ENCODE measurements around the gene TNNI2. TPM values are rescaled to one million over a fixed set of nuclear protein-coding genes. Genes with fewer than 3 reads are reported as not detected.

Gene TNNI2
- total RNA-seq, 1 experiment from 2014 or later, result 0.55 TPM

DNA sequence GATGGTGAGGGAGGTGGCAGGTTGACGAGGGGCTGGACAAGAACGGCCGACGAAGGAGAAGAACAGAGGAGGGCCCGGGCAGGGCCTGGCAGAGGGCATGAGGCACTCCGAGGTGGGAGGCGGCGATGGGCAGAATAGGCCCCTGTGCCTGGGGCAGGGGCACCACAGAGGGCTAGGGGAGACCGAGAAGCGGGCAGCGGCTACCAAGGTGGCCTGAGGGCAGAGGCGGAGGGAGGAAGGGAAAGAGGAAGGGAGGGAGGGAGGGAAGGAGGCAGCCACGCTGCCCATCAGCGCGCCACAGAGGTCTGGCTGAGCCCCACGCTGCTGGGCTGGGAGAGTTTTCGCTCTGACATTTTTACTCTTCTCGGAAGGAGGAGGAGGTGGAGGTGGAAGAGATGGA lies 25.4 kb downstream of the TNNI2 start:
- Histone ChIP-seq H3K27ac (ENCODE audit: low read length) (no peak overlapping the region), H3K79me2 (ENCODE audit: low read length) (no peaks in the 10 kb centered on the region), H3K36me3 (ENCODE audit: low read depth, low read length) (no peaks in the 10 kb centered on the region), H4K20me1 (ENCODE audit: low read length) (no peaks in the 10 kb centered on the region), H3K4me1 (ENCODE audit: insufficient read depth, low read length) (peaks cover 7% of the 10 kb centered on the region), H2AFZ (ENCODE audit: low read length) (no peak overlapping the region), H3K9me3 (ENCODE audit: low read length) (no peaks in the 10 kb centered on the region), H3K9ac (ENCODE audit: low read length) (no peak overlapping the region), H3K27me3 (ENCODE audit: low read length) (peaks cover 14% of the 10 kb centered on the region), H3K9me2 (replicated peaks; ENCODE audit: low read length) (no peaks in the 10 kb centered on the region), H3F3A (ENCODE audit: low read length, unreplicated experiment) (no peaks in the 10 kb centered on the region), H3K4me2 (ENCODE audit: low read length) (no peak overlapping the region), H3K4me3 (ENCODE audit: low read length) (no peak overlapping the region)
- TF ChIP-seq, protein P1, sequence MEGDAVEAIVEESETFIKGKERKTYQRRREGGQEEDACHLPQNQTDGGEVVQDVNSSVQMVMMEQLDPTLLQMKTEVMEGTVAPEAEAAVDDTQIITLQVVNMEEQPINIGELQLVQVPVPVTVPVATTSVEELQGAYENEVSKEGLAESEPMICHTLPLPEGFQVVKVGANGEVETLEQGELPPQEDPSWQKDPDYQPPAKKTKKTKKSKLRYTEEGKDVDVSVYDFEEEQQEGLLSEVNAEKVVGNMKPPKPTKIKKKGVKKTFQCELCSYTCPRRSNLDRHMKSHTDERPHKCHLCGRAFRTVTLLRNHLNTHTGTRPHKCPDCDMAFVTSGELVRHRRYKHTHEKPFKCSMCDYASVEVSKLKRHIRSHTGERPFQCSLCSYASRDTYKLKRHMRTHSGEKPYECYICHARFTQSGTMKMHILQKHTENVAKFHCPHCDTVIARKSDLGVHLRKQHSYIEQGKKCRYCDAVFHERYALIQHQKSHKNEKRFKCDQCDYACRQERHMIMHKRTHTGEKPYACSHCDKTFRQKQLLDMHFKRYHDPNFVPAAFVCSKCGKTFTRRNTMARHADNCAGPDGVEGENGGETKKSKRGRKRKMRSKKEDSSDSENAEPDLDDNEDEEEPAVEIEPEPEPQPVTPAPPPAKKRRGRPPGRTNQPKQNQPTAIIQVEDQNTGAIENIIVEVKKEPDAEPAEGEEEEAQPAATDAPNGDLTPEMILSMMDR (conservative IDR thresholded peaks at IDR 0.05; ENCODE audit: low read depth, low read length), result no peak
- no peak for TF ChIP-seq EZH2phosphoT487 (IDR thresholded peaks at IDR 0.05; ENCODE audit: borderline replicate concordance, low read length)
- TF ChIP-seq EZH2 (IDR thresholded peaks at IDR 0.05; ENCODE audit: low read length, unreplicated experiment), result no peak
- ATAC-seq (no peak), DNase-seq (no peak)
- ChIA-PET POLR2A (ENCODE audit: unreplicated experiment) (no interaction called here), CTCF (no interaction called here)
- no TSS peak for BruUV-seq (replicated peaks)
- intact Hi-C loops (cut with micrococcal nuclease), result no loop called here

DNA sequence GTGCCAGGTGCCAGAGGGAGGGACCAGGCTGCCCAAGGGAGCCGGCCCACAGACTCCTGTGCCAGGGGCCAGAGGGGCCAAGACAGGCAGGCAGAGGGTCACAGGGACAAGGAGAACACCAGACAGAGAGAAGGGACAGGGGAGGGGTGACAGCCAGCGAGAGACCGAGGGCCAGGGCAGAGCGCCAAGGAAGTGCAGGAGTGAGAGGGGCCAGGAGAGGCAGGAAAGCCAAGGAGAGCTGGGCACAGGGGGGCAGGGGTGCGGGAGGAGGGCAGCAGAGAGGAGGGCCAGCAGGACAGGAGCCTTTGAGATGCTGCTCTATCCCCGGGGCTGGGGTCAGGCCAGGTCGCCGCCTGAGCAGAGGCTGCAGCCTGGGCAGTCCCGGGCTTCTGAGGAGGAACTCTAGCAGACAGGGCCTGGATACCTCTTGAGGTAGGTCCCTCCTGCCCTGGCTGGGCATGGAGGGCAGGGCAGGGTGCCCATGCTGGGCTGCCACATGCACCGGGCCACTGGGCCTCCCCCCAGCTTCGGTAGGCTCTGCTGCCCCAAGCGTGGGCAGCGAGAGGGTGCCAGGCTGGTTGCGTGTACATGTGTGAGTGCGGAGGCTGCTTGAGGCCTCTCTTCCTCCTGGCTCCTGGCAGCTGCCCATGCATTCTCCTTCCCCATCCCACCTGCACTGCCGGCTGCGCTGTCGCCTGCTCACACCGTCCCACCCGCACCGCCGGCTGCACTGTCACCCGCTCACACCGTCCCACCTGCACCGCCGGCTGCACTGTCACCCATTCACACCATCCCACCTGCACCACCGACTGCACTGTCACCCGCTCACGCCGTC lies 26.3 kb downstream of the TNNI2 start:
- no peak for ATAC-seq
- Histone ChIP-seq H3K27me3 (ENCODE audit: low read length) (peaks cover 22% of the 10 kb centered on the region), H3K4me3 (ENCODE audit: low read length) (no peak overlapping the region), H3K9ac (ENCODE audit: low read length) (no peak overlapping the region), H2AFZ (ENCODE audit: low read length) (no peak overlapping the region), H3F3A (ENCODE audit: low read length, unreplicated experiment) (no peaks in the 10 kb centered on the region), H3K27ac (ENCODE audit: low read length) (no peak overlapping the region), H3K9me2 (replicated peaks; ENCODE audit: low read length) (no peaks in the 10 kb centered on the region), H4K20me1 (ENCODE audit: low read length) (no peaks in the 10 kb centered on the region), H3K36me3 (ENCODE audit: low read depth, low read length) (no peaks in the 10 kb centered on the region), H3K4me1 (ENCODE audit: insufficient read depth, low read length) (peaks cover 7% of the 10 kb centered on the region), H3K4me2 (ENCODE audit: low read length) (no peak overlapping the region), H3K79me2 (ENCODE audit: low read length) (no peaks in the 10 kb centered on the region), H3K9me3 (ENCODE audit: low read length) (no peaks in the 10 kb centered on the region)
- ChIA-PET POLR2A (ENCODE audit: unreplicated experiment) (no interaction called here), CTCF (no interaction called here)
- DNase-seq, result no peak
- intact Hi-C loops (cut with micrococcal nuclease), result no loop called here
- TF ChIP-seq, protein P1 (conservative IDR thresholded peaks at IDR 0.05; ENCODE audit: low read depth, low read length), result no peak
- BruUV-seq (replicated peaks), result no TSS peak

DNA sequence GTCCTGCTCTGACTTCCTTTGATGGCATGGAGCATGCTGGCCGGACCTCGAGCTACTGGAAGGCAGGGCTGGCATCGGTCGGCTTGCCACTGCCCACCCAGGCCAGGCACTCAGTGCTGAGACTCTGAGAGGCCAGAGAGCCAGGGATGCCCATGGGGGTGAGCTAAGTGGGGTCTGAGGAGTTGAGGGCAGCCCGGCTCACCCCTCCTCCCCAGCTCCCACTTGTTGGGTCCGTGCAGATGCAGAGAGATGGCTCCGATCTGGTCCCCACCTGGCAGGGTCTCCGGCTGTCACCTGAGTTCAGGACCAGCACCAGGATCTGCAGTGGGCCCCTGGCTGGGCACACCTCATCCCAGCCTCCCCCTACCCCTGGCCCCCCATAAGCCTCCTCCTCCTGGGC lies 27.4 kb downstream of the TNNI2 start:
- Histone ChIP-seq H3K27ac (ENCODE audit: low read length) (no peak overlapping the region), H3K9me3 (ENCODE audit: low read length) (no peaks in the 10 kb centered on the region), H2AFZ (ENCODE audit: low read length) (no peak overlapping the region), H3K4me1 (ENCODE audit: insufficient read depth, low read length) (peaks cover 7% of the 10 kb centered on the region), H3F3A (ENCODE audit: low read length, unreplicated experiment) (no peaks in the 10 kb centered on the region), H3K27me3 (ENCODE audit: low read length) (peaks cover 32% of the 10 kb centered on the region), H3K4me3 (ENCODE audit: low read length) (no peak overlapping the region), H4K20me1 (ENCODE audit: low read length) (no peaks in the 10 kb centered on the region), H3K79me2 (ENCODE audit: low read length) (no peaks in the 10 kb centered on the region), H3K4me2 (ENCODE audit: low read length) (no peak overlapping the region), H3K36me3 (ENCODE audit: low read depth, low read length) (no peaks in the 10 kb centered on the region), H3K9me2 (replicated peaks; ENCODE audit: low read length) (no peaks in the 10 kb centered on the region), H3K9ac (ENCODE audit: low read length) (no peak overlapping the region)
- POLR2A ChIA-PET (ENCODE audit: unreplicated experiment), result no interaction called here
- CTCF ChIA-PET, result no interaction called here
- intact Hi-C loops (cut with micrococcal nuclease), result no loop called here
- DNase-seq, result no peak
- no TSS peak for BruUV-seq (replicated peaks)
- ATAC-seq, result no peak
- TF ChIP-seq, protein P1 (conservative IDR thresholded peaks at IDR 0.05; ENCODE audit: low read depth, low read length), result no peak
- TF ChIP-seq EZH2 (IDR thresholded peaks at IDR 0.05; ENCODE audit: low read length, unreplicated experiment) (no peak), EZH2phosphoT487 (IDR thresholded peaks at IDR 0.05; ENCODE audit: borderline replicate concordance, low read length) (no peak)

Data from PC-3 (cell line).